HFFc6 (cell line): ENCODE data around the gene BOK. TPM values are rescaled to one million over a fixed set of nuclear protein-coding genes. Genes with fewer than 3 reads are reported as not detected.

Experiments used
- DNase-seq: peaks from one replicate; pipeline ENCODE4 v3.0.0-alpha.2; 2018
- H3K27ac Mint-ChIP-seq: 2 replicates; pipeline ENCODE4 v1.8.0; 2020; ENCODE audit warnings: mild to moderate bottlenecking, mixed read lengths
- H3K27me3 Mint-ChIP-seq: 2 replicates; pipeline ENCODE4 v1.8.0; 2021; ENCODE audit warnings: mild to moderate bottlenecking, moderate library complexity, mixed read lengths; ENCODE audit not compliant: insufficient read depth
- H3K36me3 Mint-ChIP-seq: 2 replicates; pipeline ENCODE4 v1.8.0; 2021; ENCODE audit warnings: low read depth, mixed read lengths
- H3K4me1 Mint-ChIP-seq: 2 replicates; pipeline ENCODE4 v1.8.0; 2020; ENCODE audit warnings: low read depth, mixed read lengths
- H3K4me3 Mint-ChIP-seq: 2 replicates; pipeline ENCODE4 v1.8.0; 2020; ENCODE audit warnings: mild to moderate bottlenecking, moderate library complexity, mixed read lengths
- H3K9me3 Mint-ChIP-seq: 2 replicates; pipeline ENCODE4 v1.8.0; 2020; ENCODE audit warnings: mild to moderate bottlenecking, mixed read lengths
- total RNA-seq, 6 experiments: library from RNA; stranded (reverse); fragmentation: NEBNext Ultra II Directional; extraction: Animal tissue kit (Norgen Biotek cat#: 25700); gene quantifications; 2 replicates in 1 of 6; 3 replicates in 5 of 6; pipeline ENCODE4 v1.2.3, GENCODE V29; 2021
- TF ChIP-seq, protein P1 (sequence below): fragments of 200-600 bp; sonication (generic); IDR thresholded peaks from 2 replicates; pipeline ENCODE4 v1.5.0; 2021; ENCODE audit warnings: antibody characterized with exemption, mild to moderate bottlenecking

BOK gene
- total RNA-seq, 6 experiments from 2014 or later = 26.3 to 42.4 (median 29.1) TPM

DNA sequence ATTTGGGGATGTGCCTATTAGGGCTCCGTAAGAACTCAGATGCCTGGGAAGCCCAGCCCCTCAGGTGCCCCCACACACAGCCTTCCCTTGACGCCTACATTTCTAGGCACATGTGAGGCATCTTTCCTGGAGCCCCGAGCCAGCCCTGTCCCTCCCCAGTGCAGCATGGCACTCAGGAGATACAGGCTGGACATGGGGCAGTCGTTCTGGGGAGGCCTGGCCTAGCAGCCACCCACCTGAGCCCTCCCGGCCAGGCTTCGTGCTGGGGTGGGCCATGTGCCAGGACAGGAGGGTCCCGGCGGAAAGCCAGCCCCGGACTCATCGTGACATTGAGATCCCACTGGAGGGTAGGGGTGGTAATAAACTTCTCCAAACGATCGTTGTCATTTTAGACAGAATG, 15.2 kb downstream of the BOK start:
- H3K4me3 Mint-ChIP-seq = no peak overlapping the region
- no peak for DNase-seq
- H3K27me3 Mint-ChIP-seq = peaks cover 11% of the 10 kb centered on the region
- H3K36me3 Mint-ChIP-seq = peaks cover 11% of the 10 kb centered on the region; the same call in 1 of the 2 replicates
- H3K9me3 Mint-ChIP-seq = no peaks in the 10 kb centered on the region
- H3K27ac Mint-ChIP-seq = no peak overlapping the region
- peaks cover 7% of the 10 kb centered on the region for H3K4me1 Mint-ChIP-seq
- TF ChIP-seq, protein P1, sequence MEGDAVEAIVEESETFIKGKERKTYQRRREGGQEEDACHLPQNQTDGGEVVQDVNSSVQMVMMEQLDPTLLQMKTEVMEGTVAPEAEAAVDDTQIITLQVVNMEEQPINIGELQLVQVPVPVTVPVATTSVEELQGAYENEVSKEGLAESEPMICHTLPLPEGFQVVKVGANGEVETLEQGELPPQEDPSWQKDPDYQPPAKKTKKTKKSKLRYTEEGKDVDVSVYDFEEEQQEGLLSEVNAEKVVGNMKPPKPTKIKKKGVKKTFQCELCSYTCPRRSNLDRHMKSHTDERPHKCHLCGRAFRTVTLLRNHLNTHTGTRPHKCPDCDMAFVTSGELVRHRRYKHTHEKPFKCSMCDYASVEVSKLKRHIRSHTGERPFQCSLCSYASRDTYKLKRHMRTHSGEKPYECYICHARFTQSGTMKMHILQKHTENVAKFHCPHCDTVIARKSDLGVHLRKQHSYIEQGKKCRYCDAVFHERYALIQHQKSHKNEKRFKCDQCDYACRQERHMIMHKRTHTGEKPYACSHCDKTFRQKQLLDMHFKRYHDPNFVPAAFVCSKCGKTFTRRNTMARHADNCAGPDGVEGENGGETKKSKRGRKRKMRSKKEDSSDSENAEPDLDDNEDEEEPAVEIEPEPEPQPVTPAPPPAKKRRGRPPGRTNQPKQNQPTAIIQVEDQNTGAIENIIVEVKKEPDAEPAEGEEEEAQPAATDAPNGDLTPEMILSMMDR = no peak

DNA sequence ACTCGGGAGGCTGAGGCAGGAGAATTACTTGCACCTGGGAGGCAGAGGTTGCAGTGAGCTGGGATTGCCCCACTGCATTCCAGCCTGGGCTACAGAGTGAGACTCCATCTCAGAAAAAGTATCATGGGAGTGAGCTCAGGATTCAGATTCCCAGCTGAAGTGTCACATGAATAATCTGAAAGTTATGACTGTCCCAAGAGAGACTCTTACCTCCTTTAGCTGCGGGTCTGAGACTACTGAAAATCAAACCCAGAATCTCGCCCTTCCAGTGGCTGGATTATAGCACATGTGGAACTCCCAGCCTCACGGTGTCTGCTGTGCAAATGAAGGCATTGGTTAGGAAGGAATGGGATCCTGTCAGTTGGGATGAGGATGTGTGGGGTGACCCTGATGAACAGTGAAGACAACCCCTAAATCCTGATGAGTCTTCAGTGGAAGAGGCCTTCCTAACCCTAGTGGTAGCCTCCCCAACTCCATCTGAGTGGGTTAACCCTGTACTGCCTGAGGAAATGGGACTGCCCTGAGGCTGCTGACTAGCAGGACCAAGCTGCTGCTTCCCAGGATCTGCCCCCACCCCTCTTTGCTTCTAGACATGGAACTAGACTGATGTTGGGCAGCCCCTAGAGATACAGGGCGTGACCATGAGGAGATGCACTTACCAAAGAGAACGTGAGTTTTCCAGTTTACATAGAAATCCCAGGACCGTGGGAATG, 16.5 kb downstream of the BOK start:
- Mint-ChIP-seq H3K36me3 (peaks cover 9% of the 10 kb centered on the region), H3K4me1 (peaks cover 7% of the 10 kb centered on the region), H3K27ac (no peak overlapping the region), H3K27me3 (peaks cover 11% of the 10 kb centered on the region), H3K9me3 (peaks cover under 1% of the 10 kb centered on the region; the same call in 1 of the 2 replicates), H3K4me3 (no peak overlapping the region)
- TF ChIP-seq, protein P1 = no peak
- DNase-seq = no peak

DNA sequence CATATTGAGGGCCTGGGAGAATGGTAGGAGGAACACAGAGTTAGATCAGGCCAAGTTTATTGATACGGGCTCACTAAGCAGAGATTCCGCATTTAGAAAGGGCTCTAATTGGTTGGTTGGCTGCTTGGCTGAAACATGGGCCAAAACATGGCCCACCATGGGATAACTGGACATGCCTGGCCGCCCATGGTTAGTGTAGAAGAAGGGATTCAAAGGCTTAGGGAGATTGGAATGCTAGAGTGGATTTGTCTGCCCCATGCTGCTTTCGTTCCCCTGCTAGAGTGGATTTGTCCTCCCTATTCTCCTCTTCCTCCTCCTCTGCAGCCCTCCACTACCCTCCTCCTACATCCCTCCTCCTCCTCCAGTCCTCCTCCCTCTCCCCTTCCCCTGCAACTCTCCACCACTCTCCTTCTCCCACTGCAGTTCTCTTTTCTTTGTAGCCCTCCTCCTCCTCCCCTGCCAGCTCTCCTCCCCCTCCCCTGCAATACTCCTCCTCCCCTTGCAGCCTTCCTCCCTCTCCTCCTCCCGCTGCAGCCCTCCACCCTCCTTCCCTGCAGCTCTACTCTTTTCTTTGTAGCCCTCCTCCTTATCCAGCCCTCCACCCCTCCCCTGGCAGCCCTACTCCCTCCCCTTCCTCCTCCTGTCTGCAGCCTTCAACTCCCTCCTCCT, 17.2 kb downstream of the BOK start:
- TF ChIP-seq, protein P1 = no peak
- no peak overlapping the region for H3K27ac Mint-ChIP-seq
- DNase-seq = no peak
- H3K36me3 Mint-ChIP-seq = peaks cover 13% of the 10 kb centered on the region
- no peak overlapping the region for H3K4me3 Mint-ChIP-seq
- H3K27me3 Mint-ChIP-seq = peaks cover 11% of the 10 kb centered on the region
- H3K4me1 Mint-ChIP-seq = peaks cover 7% of the 10 kb centered on the region
- peaks cover 3% of the 10 kb centered on the region; the same call in 1 of the 2 replicates for H3K9me3 Mint-ChIP-seq

DNA sequence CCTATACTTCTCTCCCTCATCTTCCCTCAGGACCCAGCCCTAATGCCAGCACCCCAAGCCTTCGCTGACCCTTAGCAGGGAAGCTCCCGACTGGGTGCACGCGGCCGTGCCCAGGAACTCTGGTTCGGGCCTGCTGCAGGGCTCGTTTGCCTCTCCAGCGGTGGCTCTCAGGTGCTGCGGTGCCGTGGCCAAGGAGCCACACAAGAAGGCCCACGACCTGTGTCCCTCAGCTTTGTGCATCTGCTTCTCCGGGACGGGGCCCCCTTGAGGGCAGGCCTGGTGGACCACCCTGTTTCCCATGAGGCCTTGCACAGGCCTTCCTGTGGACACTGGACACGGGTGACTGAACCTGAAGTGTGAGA, 17.7 kb downstream of the BOK start:
- no peak overlapping the region for H3K27ac Mint-ChIP-seq
- H3K4me1 Mint-ChIP-seq = peaks cover 7% of the 10 kb centered on the region
- TF ChIP-seq, protein P1 = no peak
- H3K36me3 Mint-ChIP-seq = peaks cover 13% of the 10 kb centered on the region
- peaks cover 11% of the 10 kb centered on the region for H3K27me3 Mint-ChIP-seq
- peaks cover 3% of the 10 kb centered on the region; the same call in 1 of the 2 replicates for H3K9me3 Mint-ChIP-seq
- no peak for DNase-seq
- H3K4me3 Mint-ChIP-seq = no peak overlapping the region

DNA sequence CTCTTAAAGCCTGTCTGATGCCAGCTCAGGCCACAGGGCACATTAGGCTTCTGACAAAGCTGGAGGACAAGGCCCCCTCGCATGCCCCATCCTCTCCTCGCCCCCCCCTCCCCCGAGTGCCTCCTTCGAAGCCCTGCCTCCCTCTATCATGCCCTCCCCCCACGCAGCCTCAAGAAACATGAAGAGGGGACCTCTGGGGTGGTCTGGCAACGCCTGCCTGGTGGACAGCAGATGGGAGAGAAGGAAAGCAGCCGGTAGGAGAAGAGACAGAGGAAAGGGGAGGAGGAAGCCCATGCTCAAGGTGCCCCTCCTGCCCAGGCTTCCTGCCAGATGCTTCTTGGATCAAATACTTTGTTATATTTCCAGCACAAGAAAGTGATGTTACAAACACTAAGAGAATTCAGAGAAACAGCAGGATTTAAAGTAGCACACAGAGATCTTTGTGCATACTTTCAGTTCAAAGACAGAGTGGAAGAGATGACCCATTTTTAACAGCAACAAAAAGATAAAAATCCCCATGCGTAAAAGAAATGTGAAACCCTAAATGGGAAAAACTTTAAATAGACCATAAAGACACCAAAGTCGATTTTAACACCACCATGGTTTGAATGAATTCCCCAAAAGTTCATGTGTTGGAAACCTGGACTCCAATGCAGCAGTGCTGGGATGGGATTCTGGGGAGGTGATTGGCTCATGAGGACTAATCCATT, 19.0 kb downstream of the BOK start:
- Mint-ChIP-seq H3K36me3 (peaks cover 23% of the 10 kb centered on the region), H3K4me1 (peaks cover 7% of the 10 kb centered on the region), H3K4me3 (no peak overlapping the region), H3K27me3 (peaks cover 11% of the 10 kb centered on the region), H3K27ac (peak overlapping the region; percentile 32; the same call in 1 of the 2 replicates), H3K9me3 (peaks cover 13% of the 10 kb centered on the region)
- DNase-seq = no peak
- TF ChIP-seq, protein P1 = no peak
